Caco-2 (cell line): ENCODE data around the gene SDK2. TPM values are rescaled to one million over a fixed set of nuclear protein-coding genes. Genes with fewer than 3 reads are reported as not detected.

Experiments used
- BruUV-seq: library from RNA; stranded (reverse); fragments of 400-500 nt; replicated peaks from 2 replicates; lab custom pipeline; 2021; lab: Mats Ljungman, UMichigan
- CTCF ChIA-PET: fragments of 300-600 bp; sonication (Branson Sonifier 250); formaldehyde crosslinking; loops from one replicate; lab custom pipeline; 2022; ENCODE audit warnings: antibody characterized with exemption; lab: Charles Lee
- POLR2A ChIA-PET: fragments of 300-600 bp; sonication (Branson Sonifier 250); formaldehyde crosslinking; loops from one replicate; lab custom pipeline; 2022; ENCODE audit warnings: antibody characterized with exemption; lab: Charles Lee
- DNase-seq, 2 experiments: peaks; one replicate each; pipeline versions ENCODE4 v3.0.0 to v3.0.0-alpha.2; 2020 to 2022
- H3K27me3 ChIP-seq: replicated peaks from 2 replicates; pipeline ENCODE4 v1.6.0; 2011; ENCODE audit warnings: low read length; ENCODE audit not compliant: control insufficient read depth, insufficient read depth
- H3K36me3 ChIP-seq: 2 replicates; pipeline ENCODE4 v1.5.1; 2011; ENCODE audit warnings: low read length; ENCODE audit not compliant: control insufficient read depth, insufficient read depth
- H3K4me1 ChIP-seq: fragments of 250-450 bp; sonication (Bioruptor Pico); 2 replicates; pipeline ENCODE4 v1.5.1; 2020; ENCODE audit warnings: mild to moderate bottlenecking
- H3K4me3 ChIP-seq: 2 replicates; pipeline ENCODE4 v1.5.1; 2011; ENCODE audit warnings: low read depth, mild to moderate bottlenecking, control low read depth, low read length
- H3K9me3 ChIP-seq: fragments of 250-450 bp; sonication (Bioruptor Pico); 2 replicates; pipeline ENCODE4 v1.5.1; 2020; ENCODE audit warnings: mild to moderate bottlenecking, moderate library complexity
- H3K27ac Mint-ChIP-seq: one replicate; pipeline ENCODE4 v1.8.0; 2022; ENCODE audit warnings: mixed read lengths; ENCODE audit not compliant: unreplicated experiment
- H3K27me3 Mint-ChIP-seq: one replicate; pipeline ENCODE4 v1.8.0; 2022; ENCODE audit warnings: mixed read lengths; ENCODE audit not compliant: insufficient read depth, unreplicated experiment
- H3K36me3 Mint-ChIP-seq: one replicate; pipeline ENCODE4 v1.8.0; 2022; ENCODE audit warnings: mild to moderate bottlenecking, mixed read lengths; ENCODE audit not compliant: insufficient read depth, unreplicated experiment
- H3K4me1 Mint-ChIP-seq: one replicate; pipeline ENCODE4 v1.8.0; 2022; ENCODE audit warnings: low read depth, mixed read lengths; ENCODE audit not compliant: unreplicated experiment
- H3K4me3 Mint-ChIP-seq: one replicate; pipeline ENCODE4 v1.8.0; 2022; ENCODE audit warnings: mild to moderate bottlenecking, moderate library complexity, mixed read lengths; ENCODE audit not compliant: unreplicated experiment
- H3K9me3 Mint-ChIP-seq: one replicate; pipeline ENCODE4 v1.8.0; 2022; ENCODE audit warnings: mixed read lengths; ENCODE audit not compliant: unreplicated experiment
- CTCF ChIP-seq, 2 experiments: fragments of 200-600 bp in 1 of 2; IDR thresholded peaks; 1 replicate in 1 of 2; 2 replicates in 1 of 2; pipeline versions ENCODE4 v1.5.1 to v1.8.0; 2011 to 2022; ENCODE audit warnings: antibody characterized with exemption in 1 of 2, control low read depth in 1 of 2, inconsistent platforms in 1 of 2, low read depth in 1 of 2, low read length in 1 of 2, mild to moderate bottlenecking in 1 of 2, moderate library complexity in 1 of 2; ENCODE audit not compliant: insufficient read depth in 1 of 2, severe bottlenecking in 1 of 2, unreplicated experiment in 1 of 2
- intact Hi-C: fragments of 100-400 bp; cut with micrococcal nuclease; formaldehyde crosslinking; loops from one replicate; pipeline ENCODE4 v1.10.0; 2022; ENCODE audit not compliant: unreplicated experiment
- total RNA-seq: library from RNA; stranded (reverse); gene quantifications from 2 replicates; pipeline ENCODE4 v1.2.3, GENCODE V29; 2022

SDK2 gene
- total RNA-seq, 1 experiment from 2014 or later = 0.09 TPM

- peaks cover 2% of the 10 kb centered on the region for H3K27me3 Mint-ChIP-seq
- intact Hi-C loops = no loop called here
Observed at GRCh38 chr17:73691321-73691766, 47.1 kb upstream of the SDK2 start.

GRCh38 chr17:73690676-73691075, 46.4 kb upstream of the SDK2 start:
- CTCF ChIA-PET = no interaction called here
- H3K4me1 ChIP-seq = 0 out of 2 replicates have a peak, but pooled peaks cover 4% of the 10 kb centered on the region
- Mint-ChIP-seq H3K27me3 (peaks cover 2% of the 10 kb centered on the region), H3K36me3 (peaks cover 5% of the 10 kb centered on the region), H3K27ac (no peak overlapping the region), H3K4me3 (no peak overlapping the region), H3K4me1 (peaks cover 8% of the 10 kb centered on the region), H3K9me3 (peaks cover 2% of the 10 kb centered on the region)
- peaks cover 5% of the 10 kb centered on the region; the same call in 1 of the 2 replicates for H3K9me3 ChIP-seq
- H3K27me3 ChIP-seq = no peaks in the 10 kb centered on the region
- intact Hi-C loops = no loop called here
- no peak for DNase-seq
- POLR2A ChIA-PET = no interaction called here
- no peak overlapping the region for H3K4me3 ChIP-seq
- no peaks in the 10 kb centered on the region for H3K36me3 ChIP-seq
- no peak for TF ChIP-seq CTCF (IDR thresholded peaks at IDR 0.05; ENCODE audit: insufficient read depth in 1 of 2, low read depth in 1 of 2, low read length in 1 of 2, severe bottlenecking in 1 of 2, unreplicated experiment in 1 of 2)
- BruUV-seq = no TSS peak

More at GRCh38 chr17:73691321-73691766, 47.1 kb upstream of the SDK2 start:
- no TSS peak for BruUV-seq
- POLR2A ChIA-PET = no interaction called here
- Histone ChIP-seq H3K4me3 (no peak overlapping the region), H3K27me3 (no peaks in the 10 kb centered on the region), H3K9me3 (peaks cover 9% of the 10 kb centered on the region; the same call in 1 of the 2 replicates), H3K36me3 (no peaks in the 10 kb centered on the region), H3K4me1 (0 out of 2 replicates have a peak, but pooled peaks cover 4% of the 10 kb centered on the region)
- no peak for DNase-seq
- Mint-ChIP-seq H3K9me3 (no peaks in the 10 kb centered on the region), H3K4me1 (peaks cover 8% of the 10 kb centered on the region), H3K27ac (no peak overlapping the region), H3K36me3 (peaks cover 5% of the 10 kb centered on the region), H3K4me3 (no peak overlapping the region)
- no peak for TF ChIP-seq CTCF (IDR thresholded peaks at IDR 0.05; ENCODE audit: insufficient read depth in 1 of 2, low read depth in 1 of 2, low read length in 1 of 2, severe bottlenecking in 1 of 2, unreplicated experiment in 1 of 2)
- CTCF ChIA-PET = no interaction called here

GRCh38 chr17:73689596-73690275, 45.5 kb upstream of the SDK2 start:
- H3K4me3 ChIP-seq = no peak overlapping the region
- H3K4me1 Mint-ChIP-seq = peaks cover 8% of the 10 kb centered on the region
- intact Hi-C loops = no loop called here
- no TSS peak for BruUV-seq
- H3K27ac Mint-ChIP-seq = no peak overlapping the region
- no peak overlapping the region for H3K4me3 Mint-ChIP-seq
- peaks cover 2% of the 10 kb centered on the region for H3K27me3 Mint-ChIP-seq
- no peak for TF ChIP-seq CTCF (IDR thresholded peaks at IDR 0.05; ENCODE audit: insufficient read depth in 1 of 2, low read depth in 1 of 2, low read length in 1 of 2, severe bottlenecking in 1 of 2, unreplicated experiment in 1 of 2)
- DNase-seq = no peak
- no peaks in the 10 kb centered on the region for H3K9me3 ChIP-seq
- H3K36me3 ChIP-seq = no peaks in the 10 kb centered on the region
- peaks cover 5% of the 10 kb centered on the region for H3K36me3 Mint-ChIP-seq
- ChIA-PET CTCF (no interaction called here), POLR2A (no interaction called here)
- 0 out of 2 replicates have a peak, but pooled peaks cover 4% of the 10 kb centered on the region for H3K4me1 ChIP-seq
- peaks cover 10% of the 10 kb centered on the region for H3K9me3 Mint-ChIP-seq
- H3K27me3 ChIP-seq = no peaks in the 10 kb centered on the region
